Measurements from ENCODE around the gene NR2F6.

DNA sequence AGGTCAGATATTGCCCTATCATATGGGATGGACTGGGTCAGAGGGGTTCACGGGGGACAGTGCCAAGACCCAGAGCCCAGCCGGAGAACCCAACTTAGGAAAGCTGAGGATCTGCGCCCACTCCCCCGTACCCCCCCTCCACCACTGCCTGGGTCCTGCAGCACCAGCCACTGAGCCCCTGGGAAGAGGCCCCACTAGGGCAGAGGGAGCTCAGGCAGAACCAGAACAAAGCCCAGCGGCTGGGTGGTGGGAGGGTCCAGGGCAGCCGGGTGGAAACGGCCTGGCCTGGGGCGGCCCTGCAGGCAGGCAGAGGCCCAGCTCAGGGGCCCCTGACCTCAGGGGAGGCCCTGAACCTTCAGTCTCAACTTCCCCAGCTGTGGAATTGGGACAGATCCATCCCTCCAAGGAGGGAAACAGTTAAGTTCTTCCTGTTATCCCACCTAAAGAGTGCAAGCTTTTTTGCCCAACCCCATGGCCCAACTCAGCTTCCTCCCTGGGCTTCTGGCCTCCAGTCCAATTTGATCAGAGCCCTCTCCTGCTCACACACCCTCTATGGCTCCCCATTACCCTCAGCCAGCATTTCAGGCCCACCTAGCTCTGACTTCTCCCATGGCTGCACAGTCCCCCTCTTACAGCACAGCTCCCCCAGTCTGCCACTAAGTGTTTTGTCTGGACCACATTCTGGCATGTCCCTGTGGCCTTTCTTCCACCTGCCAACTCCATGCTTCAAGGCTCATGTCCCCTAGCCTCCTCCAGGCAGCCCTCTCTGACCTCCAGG lies 3.1 kb downstream of the NR2F6 start:
- TF ChIP-seq, protein P1, sequence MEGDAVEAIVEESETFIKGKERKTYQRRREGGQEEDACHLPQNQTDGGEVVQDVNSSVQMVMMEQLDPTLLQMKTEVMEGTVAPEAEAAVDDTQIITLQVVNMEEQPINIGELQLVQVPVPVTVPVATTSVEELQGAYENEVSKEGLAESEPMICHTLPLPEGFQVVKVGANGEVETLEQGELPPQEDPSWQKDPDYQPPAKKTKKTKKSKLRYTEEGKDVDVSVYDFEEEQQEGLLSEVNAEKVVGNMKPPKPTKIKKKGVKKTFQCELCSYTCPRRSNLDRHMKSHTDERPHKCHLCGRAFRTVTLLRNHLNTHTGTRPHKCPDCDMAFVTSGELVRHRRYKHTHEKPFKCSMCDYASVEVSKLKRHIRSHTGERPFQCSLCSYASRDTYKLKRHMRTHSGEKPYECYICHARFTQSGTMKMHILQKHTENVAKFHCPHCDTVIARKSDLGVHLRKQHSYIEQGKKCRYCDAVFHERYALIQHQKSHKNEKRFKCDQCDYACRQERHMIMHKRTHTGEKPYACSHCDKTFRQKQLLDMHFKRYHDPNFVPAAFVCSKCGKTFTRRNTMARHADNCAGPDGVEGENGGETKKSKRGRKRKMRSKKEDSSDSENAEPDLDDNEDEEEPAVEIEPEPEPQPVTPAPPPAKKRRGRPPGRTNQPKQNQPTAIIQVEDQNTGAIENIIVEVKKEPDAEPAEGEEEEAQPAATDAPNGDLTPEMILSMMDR (conservative IDR thresholded peaks at IDR 0.05): no peak
- TF ChIP-seq EZH2 (IDR thresholded peaks at IDR 0.05; ENCODE audit: low read depth): no peak
